Measurements from ENCODE around the gene KRTAP10-9.
"Not testable (repeated sequence)": the region's sequence is repeated elsewhere in the genome, so short reads cannot be mapped to it uniquely, and the experiment has no call there.

Gene KRTAP10-9

GRCh38 chr21:44596068-44596725 is 30.7 kb upstream of the KRTAP10-9 start:
- no peak for DNase-seq

DNA sequence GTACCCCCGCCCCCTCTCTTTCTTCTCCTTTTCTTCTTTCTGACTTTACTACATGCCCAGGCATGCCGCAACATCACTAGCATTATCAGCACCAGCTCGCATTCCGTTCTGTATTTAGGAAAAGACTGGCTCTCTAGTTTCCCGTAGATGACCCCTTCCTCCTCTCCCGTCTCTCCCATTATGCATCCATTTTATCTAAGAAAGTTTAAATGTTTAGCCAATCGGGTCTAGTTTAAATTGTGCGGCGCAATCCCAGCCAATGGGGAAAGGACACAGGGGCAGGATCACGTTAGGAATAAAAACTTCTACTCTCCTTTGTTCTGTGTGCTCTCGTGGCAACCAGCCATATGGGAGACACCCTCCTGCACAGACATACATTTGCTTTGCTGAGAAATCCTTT is 28.8 kb upstream of the KRTAP10-9 start:
- no peak for DNase-seq

- DNase-seq = no peak
Measured at GRCh38 chr21:44599264-44600029, 27.4 kb upstream of the KRTAP10-9 start.

DNA sequence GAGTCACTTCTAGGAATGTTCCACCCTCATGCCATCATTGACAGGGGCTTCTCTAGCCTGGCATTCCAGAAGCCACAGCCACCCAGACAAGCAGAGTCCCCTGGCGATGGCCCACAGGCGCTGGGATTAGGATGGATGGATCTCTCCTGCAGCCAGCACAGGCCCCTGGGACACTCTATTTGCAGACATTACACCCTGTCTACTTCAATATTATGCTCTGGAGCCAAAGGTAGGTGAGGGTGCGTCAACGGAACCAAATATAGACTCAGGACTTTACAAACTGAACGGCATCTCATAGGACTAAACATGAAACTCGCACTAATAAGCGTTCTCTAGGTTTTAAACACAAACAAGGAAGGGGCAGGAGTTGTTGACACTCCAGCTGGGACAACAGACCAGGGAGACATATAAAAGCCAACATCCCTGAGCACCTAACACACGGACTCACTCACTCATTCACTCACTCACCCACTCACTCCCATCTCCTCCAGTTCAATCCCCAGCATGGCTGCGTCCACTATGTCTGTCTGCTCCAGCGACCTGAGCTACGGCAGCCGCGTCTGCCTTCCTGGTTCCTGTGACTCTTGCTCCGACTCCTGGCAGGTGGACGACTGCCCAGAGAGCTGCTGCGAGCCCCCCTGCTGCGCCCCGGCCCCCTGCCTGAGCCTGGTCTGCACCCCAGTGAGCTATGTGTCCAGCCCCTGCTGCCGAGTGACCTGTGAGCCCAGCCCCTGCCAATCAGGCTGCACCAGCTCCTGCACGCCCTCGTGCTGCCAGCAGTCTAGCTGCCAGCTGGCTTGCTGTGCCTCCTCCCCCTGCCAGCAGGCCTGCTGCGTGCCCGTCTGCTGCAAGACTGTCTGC is 26.5 kb upstream of the KRTAP10-9 start, which contains the start of gene KRTAP10-7:
TSS of gene KRTAP10-7 (plus strand) at position 480 of the 861 bp plus-strand sequence. CDS start at position 505, 25 bp downstream.
- not testable (repeated sequence) for DNase-seq

- DNase-seq = not testable (repeated sequence)
Measured at GRCh38 chr21:44601091-44601490, 25.8 kb upstream of the KRTAP10-9 start.

DNA sequence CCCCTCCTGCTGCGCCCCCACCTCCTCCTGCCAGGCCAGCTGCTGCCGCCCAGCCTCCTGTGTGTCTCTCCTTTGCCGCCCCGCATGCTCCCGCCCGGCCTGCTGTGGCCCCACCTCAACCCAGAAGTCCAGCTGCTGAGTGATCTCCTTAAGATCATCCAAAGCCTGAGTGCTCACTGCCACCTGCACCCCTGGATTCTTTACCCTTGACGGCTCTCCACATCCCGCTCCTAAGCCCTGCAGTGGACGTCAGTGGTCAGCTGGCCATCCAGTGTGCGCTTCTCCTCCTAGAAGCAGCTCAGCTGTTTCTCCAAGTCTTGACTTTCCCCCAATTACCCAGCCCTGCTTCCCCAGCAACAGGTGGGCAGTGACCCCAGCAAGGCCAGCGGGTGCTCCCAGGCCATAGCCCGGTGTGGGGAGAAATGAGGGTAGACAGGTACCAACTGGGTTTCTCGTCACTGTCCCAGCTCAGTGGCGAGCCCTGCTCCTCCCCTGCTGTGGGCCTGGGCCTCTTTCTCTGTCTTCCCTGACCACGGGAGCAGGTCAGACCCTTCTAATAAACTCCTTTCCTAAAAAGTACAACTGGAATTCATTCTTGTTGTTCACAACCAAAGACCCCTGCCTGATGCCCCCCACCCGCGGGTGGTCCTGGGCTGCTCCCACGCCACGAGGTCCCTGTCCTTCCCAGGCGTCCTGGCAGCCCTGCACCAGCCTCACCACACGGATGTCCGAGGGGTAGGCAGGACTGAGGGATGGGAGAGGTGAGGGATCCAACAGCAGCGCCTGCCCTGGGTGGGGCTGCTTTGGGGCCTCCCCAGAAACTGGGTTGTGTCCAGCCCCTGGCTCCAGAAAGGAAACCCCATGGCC is 25.1 kb upstream of the KRTAP10-9 start:
- DNase-seq = no peak

GRCh38 chr21:44602463-44602850 is 24.4 kb upstream of the KRTAP10-9 start:
- DNase-seq = no peak

GRCh38 chr21:44603109-44603875 is 23.6 kb upstream of the KRTAP10-9 start:
- DNase-seq = no peak

- no peak for DNase-seq
Measured at GRCh38 chr21:44603911-44604310, 23.0 kb upstream of the KRTAP10-9 start.

DNA sequence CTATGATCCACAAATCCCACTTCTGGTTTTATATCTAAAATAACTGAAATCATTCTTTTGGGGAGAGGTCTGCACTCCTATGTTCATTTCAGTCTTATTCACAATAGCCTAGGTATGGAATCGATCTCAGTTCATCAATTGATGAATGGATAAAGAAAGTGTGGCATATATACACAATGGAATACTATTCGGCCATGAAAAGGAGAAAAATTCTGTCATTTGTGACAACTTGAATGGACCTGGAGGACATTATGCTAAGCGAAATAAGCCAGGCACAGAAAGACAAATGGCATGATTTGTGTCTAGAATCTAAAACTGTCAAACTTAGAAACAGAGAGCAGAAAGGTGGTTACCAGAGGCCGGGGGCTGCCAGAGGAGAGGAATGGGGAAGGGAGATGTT is 20.4 kb upstream of the KRTAP10-9 start:
- no peak for DNase-seq

GRCh38 chr21:44609193-44609592 is 17.7 kb upstream of the KRTAP10-9 start:
- no peak for DNase-seq

DNA sequence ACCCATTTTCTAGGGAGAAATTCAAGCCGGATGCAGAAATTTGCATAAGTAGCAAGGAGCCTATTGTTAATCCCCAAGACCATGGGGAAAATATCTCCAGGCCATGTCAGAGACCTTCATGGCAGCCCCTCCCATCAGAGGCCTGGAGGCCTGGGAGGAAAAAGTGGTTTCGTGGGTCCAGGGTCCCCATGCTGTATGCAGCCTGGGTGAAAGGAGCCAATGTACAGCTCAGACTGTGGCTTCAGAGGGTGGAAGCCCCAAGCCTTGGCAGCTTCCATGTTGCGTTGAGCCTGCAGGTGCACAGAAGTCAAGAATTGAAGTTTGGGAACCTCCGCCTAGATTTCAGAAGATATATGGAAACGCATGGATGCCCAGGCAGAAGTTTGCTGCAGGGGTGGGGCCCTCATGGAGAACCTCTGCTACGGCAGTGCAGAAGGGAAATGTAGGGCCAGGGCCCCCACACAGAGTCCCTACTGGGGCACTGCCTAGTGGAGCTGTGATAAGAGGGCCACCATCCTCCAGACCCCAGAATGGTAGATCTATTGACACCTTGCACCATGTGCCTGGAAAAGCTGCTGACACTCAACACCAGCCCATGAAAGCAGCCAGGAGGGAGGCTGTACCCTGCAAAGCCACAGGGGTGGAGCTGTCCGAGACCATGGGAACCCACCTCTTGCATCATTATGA is 16.6 kb upstream of the KRTAP10-9 start:
- not testable (repeated sequence) for DNase-seq

DNA sequence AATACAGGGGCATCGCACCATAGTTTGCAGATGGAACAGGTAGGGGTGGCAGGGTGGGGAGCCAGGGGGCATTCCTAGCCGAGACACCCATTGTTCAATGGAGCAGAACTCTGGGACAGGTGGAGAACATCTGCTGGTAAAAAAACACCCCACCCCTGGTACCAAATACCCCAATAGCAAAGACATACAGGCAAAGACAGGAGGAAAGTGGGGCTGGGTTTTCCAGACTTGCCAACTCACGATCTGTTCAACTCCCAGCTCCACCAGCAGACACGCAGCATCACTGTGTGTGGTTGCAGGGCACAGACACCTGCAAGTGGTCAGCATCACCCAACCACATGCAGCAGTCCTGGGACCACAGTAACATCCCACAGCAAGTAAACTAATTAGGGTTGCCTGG is 15.3 kb upstream of the KRTAP10-9 start:
- no peak for DNase-seq

GRCh38 chr21:44612029-44612486 is 14.8 kb upstream of the KRTAP10-9 start, which contains the start of gene KRTAP10-8:
Gene KRTAP10-8, plus strand, starts transcription at chr21:44612079. Its CDS starts 22 bp downstream, at chr21:44612101.
- DNase-seq = no peak

GRCh38 chr21:44612669-44613229 is 14.1 kb upstream of the KRTAP10-9 start:
- DNase-seq = no peak

GRCh38 chr21:44613386-44614155 is 13.3 kb upstream of the KRTAP10-9 start:
- no peak for DNase-seq

DNA sequence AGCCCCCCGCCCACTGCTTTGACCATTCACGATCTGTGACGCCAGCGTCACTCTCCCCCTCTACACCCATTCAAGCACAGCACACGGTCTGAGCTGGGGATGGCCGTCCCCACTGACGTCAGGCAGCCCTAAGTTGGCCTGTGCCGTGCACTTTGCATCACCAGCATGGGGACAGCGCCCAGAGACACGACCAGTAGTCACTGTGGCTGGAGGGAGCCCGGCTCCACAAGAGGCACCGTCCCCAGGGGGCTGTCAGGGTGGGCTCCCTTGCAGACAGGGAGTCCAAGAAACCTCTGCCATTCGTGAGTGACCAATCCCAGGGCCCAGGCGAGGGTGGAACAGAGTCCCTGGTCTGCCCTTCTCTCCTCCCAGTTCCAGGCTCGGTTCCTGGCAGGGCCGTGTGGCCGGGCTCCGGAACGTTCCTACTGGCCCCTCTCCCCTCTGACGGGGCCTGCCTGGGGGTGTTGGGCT is 12.7 kb upstream of the KRTAP10-9 start:
- DNase-seq = no peak

GRCh38 chr21:44614961-44615391 is 11.9 kb upstream of the KRTAP10-9 start:
- DNase-seq = no peak

GRCh38 chr21:44615466-44615865 is 11.4 kb upstream of the KRTAP10-9 start:
- DNase-seq = no peak
